ENCODE results near the gene OSBPL2. TPM values are rescaled to one million over a fixed set of nuclear protein-coding genes. Genes with fewer than 3 reads are reported as not detected.

OSBPL2 gene
- total and polyA plus RNA-seq, 3 experiments from 2014 or later, result 24.5 to 24.7 (median 24.6) TPM

GRCh38 chr20:62210496-62210855 is 27.8 kb upstream of the OSBPL2 start:
- Mint-ChIP-seq H3K27ac (no peak overlapping the region), H3K4me3 (no peak overlapping the region), H3K9me3 (no peaks in the 10 kb centered on the region), H3K27me3 (peaks cover 2 to 4% of the 10 kb centered on the region in 2 donors), H3K36me3 (peaks cover 0 to 2% (median 0%) of the 10 kb centered on the region in 3 donors), H3K4me1 (no peaks in the 10 kb centered on the region)
- Histone ChIP-seq H3K27me3 (ENCODE audit: insufficient read depth, low read length, poor library complexity, severe bottlenecking) (peaks cover 12% of the 10 kb centered on the region), H3K9me3 (ENCODE audit: low read length) (no peaks in the 10 kb centered on the region), H3K27ac (ENCODE audit: low read depth, low read length) (no peak overlapping the region), H3K36me3 (ENCODE audit: insufficient read depth, low read length) (no peaks in the 10 kb centered on the region), H3K4me3 (ENCODE audit: low read length) (no peak overlapping the region), H3K4me1 (ENCODE audit: insufficient read depth, low read length) (no peaks in the 10 kb centered on the region)
- ChIA-PET POLR2A (no interaction called here), CTCF (no interaction called here)
- no peak for DNase-seq

- Mint-ChIP-seq H3K9me3 (no peaks in the 10 kb centered on the region), H3K4me1 (no peaks in the 10 kb centered on the region), H3K27ac (no peak overlapping the region), H3K27me3 (peaks cover 2 to 4% of the 10 kb centered on the region in 2 donors), H3K36me3 (no peaks in the 10 kb centered on the region), H3K4me3 (no peak overlapping the region)
- Histone ChIP-seq H3K9me3 (ENCODE audit: low read length) (no peaks in the 10 kb centered on the region), H3K4me3 (ENCODE audit: low read length) (no peak overlapping the region), H3K36me3 (ENCODE audit: insufficient read depth, low read length) (no peaks in the 10 kb centered on the region), H3K27ac (ENCODE audit: low read depth, low read length) (no peak overlapping the region), H3K27me3 (ENCODE audit: insufficient read depth, low read length, poor library complexity, severe bottlenecking) (peaks cover 12% of the 10 kb centered on the region), H3K4me1 (ENCODE audit: insufficient read depth, low read length) (no peaks in the 10 kb centered on the region)
- DNase-seq, result no peak
- CTCF ChIA-PET, result no interaction called here
- POLR2A ChIA-PET, result no interaction called here
Observed at GRCh38 chr20:62211216-62211615, 27.1 kb upstream of the OSBPL2 start.

DNA sequence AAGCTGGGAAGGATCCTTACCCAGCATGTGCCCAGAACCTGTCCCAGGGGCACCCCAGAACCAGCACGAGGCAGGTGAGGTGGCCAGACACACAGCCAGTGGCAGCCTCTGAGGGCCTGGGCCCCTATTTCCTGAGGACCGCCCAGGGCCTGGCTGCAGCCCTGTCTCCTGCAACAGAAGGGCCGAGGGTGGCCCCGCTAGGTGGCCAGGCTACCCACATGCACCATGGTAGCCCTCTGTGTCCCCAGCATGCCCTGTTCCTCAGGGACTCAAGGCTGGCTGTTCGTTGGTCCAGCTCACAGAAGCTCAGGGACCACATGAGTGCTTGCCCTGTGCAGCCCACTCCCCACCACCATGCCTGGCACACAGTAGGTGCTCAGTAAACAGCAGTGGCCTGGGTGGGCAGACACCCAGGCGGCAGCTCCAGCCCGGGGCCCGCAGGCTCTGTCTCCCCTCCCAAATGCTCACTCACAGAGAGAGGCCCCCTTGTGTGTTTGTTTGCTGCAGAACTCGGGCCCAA is 26.5 kb upstream of the OSBPL2 start:
- no peak for DNase-seq
- H3K9me3 Mint-ChIP-seq, result no peaks in the 10 kb centered on the region
- peaks cover 2 to 4% of the 10 kb centered on the region in 2 donors for H3K27me3 Mint-ChIP-seq
- Histone ChIP-seq H3K4me3 (ENCODE audit: low read length) (no peak overlapping the region), H3K36me3 (ENCODE audit: insufficient read depth, low read length) (no peaks in the 10 kb centered on the region), H3K27me3 (ENCODE audit: insufficient read depth, low read length, poor library complexity, severe bottlenecking) (peaks cover 12% of the 10 kb centered on the region), H3K9me3 (ENCODE audit: low read length) (no peaks in the 10 kb centered on the region), H3K27ac (ENCODE audit: low read depth, low read length) (no peak overlapping the region), H3K4me1 (ENCODE audit: insufficient read depth, low read length) (no peaks in the 10 kb centered on the region)
- no peaks in the 10 kb centered on the region for H3K36me3 Mint-ChIP-seq
- ChIA-PET POLR2A (no interaction called here), CTCF (no interaction called here)
- no peak overlapping the region for H3K4me3 Mint-ChIP-seq
- H3K4me1 Mint-ChIP-seq, result no peaks in the 10 kb centered on the region
- no peak overlapping the region for H3K27ac Mint-ChIP-seq

- ChIA-PET CTCF (no interaction called here), POLR2A (no interaction called here)
Observed at GRCh38 chr20:62212299-62212698, 26.0 kb upstream of the OSBPL2 start.

DNA sequence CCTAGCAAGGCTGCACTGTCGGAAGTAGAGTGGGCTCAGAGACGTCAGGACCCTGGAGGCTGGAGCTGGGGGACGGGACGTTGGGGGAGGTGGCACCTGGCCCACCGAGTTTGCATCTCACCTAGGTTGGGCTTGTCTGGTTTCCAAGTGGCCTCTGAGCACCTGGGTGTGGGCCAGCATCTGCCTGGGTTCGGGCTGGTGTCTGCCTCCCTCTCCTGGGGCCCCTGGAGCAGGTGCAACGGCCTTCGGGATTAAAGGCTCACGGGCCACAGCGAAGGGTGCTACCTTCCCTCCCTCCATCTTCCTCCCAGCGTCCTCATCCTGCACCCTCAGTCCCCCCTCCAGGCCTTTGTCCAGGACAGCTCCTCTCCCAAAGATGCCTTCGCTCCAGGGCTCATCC is 24.3 kb upstream of the OSBPL2 start:
- Histone ChIP-seq H3K27ac (ENCODE audit: low read depth, low read length) (no peak overlapping the region), H3K36me3 (ENCODE audit: insufficient read depth, low read length) (no peaks in the 10 kb centered on the region), H3K4me1 (ENCODE audit: insufficient read depth, low read length) (no peaks in the 10 kb centered on the region), H3K27me3 (ENCODE audit: insufficient read depth, low read length, poor library complexity, severe bottlenecking) (peaks cover 17% of the 10 kb centered on the region), H3K9me3 (ENCODE audit: low read length) (no peaks in the 10 kb centered on the region), H3K4me3 (ENCODE audit: low read length) (no peak overlapping the region)
- H3K27ac Mint-ChIP-seq, result no peak overlapping the region
- no peaks in the 10 kb centered on the region for H3K36me3 Mint-ChIP-seq
- CTCF ChIA-PET, result no interaction called here
- no peaks in the 10 kb centered on the region for H3K9me3 Mint-ChIP-seq
- H3K27me3 Mint-ChIP-seq, result peaks cover 7 to 10% of the 10 kb centered on the region in 2 donors
- DNase-seq, result no peak
- H3K4me3 Mint-ChIP-seq, result no peak overlapping the region
- POLR2A ChIA-PET, result no interaction called here
- no peaks in the 10 kb centered on the region for H3K4me1 Mint-ChIP-seq

More at GRCh38 chr20:62212299-62212698, 26.0 kb upstream of the OSBPL2 start:
- Mint-ChIP-seq H3K9me3 (no peaks in the 10 kb centered on the region), H3K27me3 (peaks cover 2 to 7% of the 10 kb centered on the region in 2 donors), H3K27ac (no peak overlapping the region), H3K4me3 (no peak overlapping the region), H3K4me1 (no peaks in the 10 kb centered on the region), H3K36me3 (no peaks in the 10 kb centered on the region)
- no peak overlapping the region for H3K4me3 ChIP-seq (ENCODE audit: low read length)
- H3K9me3 ChIP-seq (ENCODE audit: low read length), result no peaks in the 10 kb centered on the region
- H3K27ac ChIP-seq (ENCODE audit: low read depth, low read length), result no peak overlapping the region
- DNase-seq, result no peak
- H3K36me3 ChIP-seq (ENCODE audit: insufficient read depth, low read length), result no peaks in the 10 kb centered on the region
- peaks cover 12% of the 10 kb centered on the region for H3K27me3 ChIP-seq (ENCODE audit: insufficient read depth, low read length, poor library complexity, severe bottlenecking)
- no peaks in the 10 kb centered on the region for H3K4me1 ChIP-seq (ENCODE audit: insufficient read depth, low read length)

DNA sequence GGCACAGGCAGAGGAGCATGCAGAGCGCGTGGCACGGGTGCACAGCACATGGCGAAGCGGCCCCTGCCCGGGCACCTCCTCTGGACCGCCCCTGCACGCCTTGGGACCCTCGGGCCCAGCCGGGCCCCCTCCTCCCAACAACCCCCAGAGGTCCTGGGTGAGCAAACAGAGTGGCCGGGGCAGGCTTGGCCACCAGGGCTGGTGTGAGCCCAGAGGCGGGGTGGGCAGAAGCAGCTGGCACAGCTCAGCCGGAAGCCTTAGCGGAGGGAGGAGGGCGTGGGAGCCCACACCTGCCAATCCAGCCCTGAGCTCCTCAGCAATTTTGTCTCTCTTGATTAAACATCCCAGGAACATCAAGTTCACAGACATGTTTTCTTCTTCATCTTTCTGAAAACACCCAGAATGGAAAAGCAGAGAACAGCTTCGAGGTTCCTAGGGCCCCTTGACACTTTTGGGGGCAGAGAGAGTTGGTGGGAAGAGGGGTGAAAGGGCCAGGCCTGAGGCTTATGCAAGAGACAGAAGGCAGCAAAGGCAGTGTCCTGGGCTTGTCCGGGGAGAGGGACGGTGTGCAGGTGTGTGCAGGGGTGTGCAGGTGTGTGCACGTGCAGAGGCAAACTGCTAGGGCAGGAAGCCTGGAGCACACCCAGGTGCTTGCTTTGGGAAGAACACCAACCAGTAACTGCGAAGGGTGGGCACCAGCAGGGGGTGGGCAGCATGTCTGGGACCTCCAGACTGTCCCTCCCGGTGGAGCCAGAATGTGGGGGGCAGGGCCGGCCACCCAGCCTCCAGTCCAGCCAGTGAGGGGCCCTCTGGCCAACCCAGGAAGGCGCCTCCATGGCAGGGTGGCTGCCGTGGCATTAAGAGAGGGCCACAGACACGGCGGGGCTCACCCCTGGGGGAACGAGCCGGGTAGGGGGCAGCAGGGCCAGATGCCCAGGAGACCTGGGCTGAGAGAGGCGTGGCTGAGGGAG is 23.0 kb upstream of the OSBPL2 start:
- peaks cover 17% of the 10 kb centered on the region for H3K27me3 ChIP-seq (ENCODE audit: insufficient read depth, low read length, poor library complexity, severe bottlenecking)
- H3K27me3 Mint-ChIP-seq, result peaks cover 7 to 13% of the 10 kb centered on the region in 2 donors
- no peaks in the 10 kb centered on the region for H3K9me3 ChIP-seq (ENCODE audit: low read length)
- H3K4me3 Mint-ChIP-seq, result no peak overlapping the region
- no peaks in the 10 kb centered on the region for H3K9me3 Mint-ChIP-seq
- DNase-seq, result no peak
- no peaks in the 10 kb centered on the region for H3K36me3 Mint-ChIP-seq
- no peaks in the 10 kb centered on the region for H3K4me1 ChIP-seq (ENCODE audit: insufficient read depth, low read length)
- no peak overlapping the region for H3K4me3 ChIP-seq (ENCODE audit: low read length)
- no peaks in the 10 kb centered on the region for H3K4me1 Mint-ChIP-seq
- CTCF ChIA-PET, result interaction anchor here (1.0 kb wide), 1 partner anchor 11 kb away, joined by 3 read pairs; no protein-coding TSS in a partner anchor
- H3K27ac Mint-ChIP-seq, result no peak overlapping the region
- POLR2A ChIA-PET, result no interaction called here
- H3K27ac ChIP-seq (ENCODE audit: low read depth, low read length), result no peak overlapping the region
- H3K36me3 ChIP-seq (ENCODE audit: insufficient read depth, low read length), result no peaks in the 10 kb centered on the region

DNA sequence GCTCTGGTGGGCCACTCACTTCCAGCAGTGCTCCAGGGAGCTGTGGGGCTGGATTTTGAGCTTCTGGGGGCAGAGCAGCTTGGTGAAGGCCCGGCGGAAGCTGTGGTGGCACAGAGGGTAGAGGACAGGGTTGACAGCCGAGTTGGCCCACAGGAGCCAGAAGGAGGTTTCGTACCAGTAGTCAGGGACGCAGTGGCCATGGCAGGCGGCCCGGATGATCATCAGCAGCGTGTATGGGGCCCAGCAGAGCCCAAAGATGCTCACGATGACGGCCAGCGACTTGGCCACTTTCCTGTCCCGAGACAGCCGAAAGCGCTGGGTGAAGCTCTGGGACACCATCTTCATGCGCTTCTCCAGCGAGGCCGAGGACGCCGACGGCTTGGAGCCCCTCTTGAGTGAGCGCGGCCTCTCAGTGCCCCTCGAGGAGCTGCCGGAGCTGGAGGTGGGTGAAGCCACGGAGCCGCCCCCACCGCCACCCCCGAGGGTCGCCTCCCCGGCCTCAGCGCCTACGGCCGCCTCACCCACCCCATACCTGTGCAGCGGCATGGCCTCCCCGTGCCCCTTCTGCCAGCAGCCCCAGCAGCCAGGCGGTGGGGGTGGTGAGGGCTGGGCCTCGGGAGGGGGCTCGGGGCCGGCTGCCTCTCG is 22.2 kb upstream of the OSBPL2 start:
- Histone ChIP-seq H3K27ac (ENCODE audit: low read depth, low read length) (no peak overlapping the region), H3K4me1 (ENCODE audit: insufficient read depth, low read length) (no peaks in the 10 kb centered on the region), H3K27me3 (ENCODE audit: insufficient read depth, low read length, poor library complexity, severe bottlenecking) (peaks cover 20% of the 10 kb centered on the region), H3K4me3 (ENCODE audit: low read length) (no peak overlapping the region), H3K9me3 (ENCODE audit: low read length) (no peaks in the 10 kb centered on the region), H3K36me3 (ENCODE audit: insufficient read depth, low read length) (no peaks in the 10 kb centered on the region)
- ChIA-PET CTCF (interaction anchor here (1.0 kb wide), 1 partner anchor 10 kb away, joined by 3 read pairs; no protein-coding TSS in a partner anchor), POLR2A (no interaction called here)
- Mint-ChIP-seq H3K27ac (no peak overlapping the region), H3K9me3 (no peaks in the 10 kb centered on the region), H3K4me3 (no peak overlapping the region), H3K4me1 (peaks cover 0 to 2% (median 0%) of the 10 kb centered on the region in 3 donors), H3K27me3 (peaks cover 14 to 18% of the 10 kb centered on the region in 2 donors), H3K36me3 (no peaks in the 10 kb centered on the region)
- no peak for DNase-seq
